Peyer's patch (tissue), 4 donors: ENCODE results near the gene PLCXD3.

Experiments used
- POLR2A ChIP-seq, 2 donors: fragments of 450-650 bp; IDR thresholded peaks; one replicate each; pipeline ENCODE4 v1.5.1; 2017; ENCODE audit warnings: antibody characterized with exemption in 2 of 2, mild to moderate bottlenecking in 2 of 2, moderate library complexity in 2 of 2
- TF ChIP-seq, protein P1 (sequence below), 6 experiments: fragments of 450-650 bp in 4 of 6; fragments of 200-600 bp in 2 of 6; sonication (generic) in 1 of 6; IDR thresholded peaks; one replicate each; pipeline ENCODE4 v1.5.1; 2017 to 2019; ENCODE audit warnings: antibody characterized with exemption in 6 of 6, mild to moderate bottlenecking in 3 of 6, moderate library complexity in 1 of 6

DNA sequence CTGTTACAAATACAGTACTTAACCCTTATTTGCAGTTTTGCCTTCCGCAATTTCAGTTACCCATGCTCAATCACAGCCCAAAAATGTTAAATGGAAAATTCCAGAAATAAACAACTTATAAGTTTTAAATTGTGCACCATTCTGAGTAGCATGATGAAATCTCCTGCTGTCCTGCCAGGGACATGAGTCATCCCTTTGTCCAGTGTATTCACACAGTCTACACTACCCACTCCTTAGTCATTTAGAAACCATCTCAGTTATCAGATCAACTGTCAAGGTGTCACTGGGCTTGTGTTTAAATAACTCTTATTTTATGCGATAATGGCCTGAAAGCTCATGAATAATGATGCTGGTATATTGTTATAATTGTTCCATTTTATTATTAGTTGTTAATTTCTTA lies 95.8 kb downstream of the PLCXD3 start:
- TF ChIP-seq, protein P1, sequence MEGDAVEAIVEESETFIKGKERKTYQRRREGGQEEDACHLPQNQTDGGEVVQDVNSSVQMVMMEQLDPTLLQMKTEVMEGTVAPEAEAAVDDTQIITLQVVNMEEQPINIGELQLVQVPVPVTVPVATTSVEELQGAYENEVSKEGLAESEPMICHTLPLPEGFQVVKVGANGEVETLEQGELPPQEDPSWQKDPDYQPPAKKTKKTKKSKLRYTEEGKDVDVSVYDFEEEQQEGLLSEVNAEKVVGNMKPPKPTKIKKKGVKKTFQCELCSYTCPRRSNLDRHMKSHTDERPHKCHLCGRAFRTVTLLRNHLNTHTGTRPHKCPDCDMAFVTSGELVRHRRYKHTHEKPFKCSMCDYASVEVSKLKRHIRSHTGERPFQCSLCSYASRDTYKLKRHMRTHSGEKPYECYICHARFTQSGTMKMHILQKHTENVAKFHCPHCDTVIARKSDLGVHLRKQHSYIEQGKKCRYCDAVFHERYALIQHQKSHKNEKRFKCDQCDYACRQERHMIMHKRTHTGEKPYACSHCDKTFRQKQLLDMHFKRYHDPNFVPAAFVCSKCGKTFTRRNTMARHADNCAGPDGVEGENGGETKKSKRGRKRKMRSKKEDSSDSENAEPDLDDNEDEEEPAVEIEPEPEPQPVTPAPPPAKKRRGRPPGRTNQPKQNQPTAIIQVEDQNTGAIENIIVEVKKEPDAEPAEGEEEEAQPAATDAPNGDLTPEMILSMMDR (IDR thresholded peaks at IDR 0.05), result no peak
- no peak for TF ChIP-seq POLR2A (IDR thresholded peaks at IDR 0.05)
